Hepatocyte (in vitro differentiated cells): ENCODE results near the gene PI4KA.

Experiments used
- EZH2 ChIP-seq: fragments of 200-600 bp; sonication (generic); IDR thresholded peaks from 2 replicates; pipeline ENCODE4 v1.6.1; 2016; ENCODE audit warnings: antibody characterized with exemption, mild to moderate bottlenecking, borderline replicate concordance
- EZH2phosphoT487 ChIP-seq: fragments of 200-600 bp; sonication (generic); IDR thresholded peaks from one replicate; pipeline ENCODE4 v1.6.1; 2018; ENCODE audit warnings: antibody characterized with exemption, mild to moderate bottlenecking, low read depth, moderate library complexity; ENCODE audit not compliant: unreplicated experiment, severe bottlenecking
- TF ChIP-seq, protein P1 (sequence below): fragments of 200-600 bp; sonication (generic); IDR thresholded peaks from 2 replicates; pipeline ENCODE4 v1.5.1; 2016; ENCODE audit warnings: antibody characterized with exemption, mild to moderate bottlenecking; ENCODE audit not compliant: poor library complexity

DNA sequence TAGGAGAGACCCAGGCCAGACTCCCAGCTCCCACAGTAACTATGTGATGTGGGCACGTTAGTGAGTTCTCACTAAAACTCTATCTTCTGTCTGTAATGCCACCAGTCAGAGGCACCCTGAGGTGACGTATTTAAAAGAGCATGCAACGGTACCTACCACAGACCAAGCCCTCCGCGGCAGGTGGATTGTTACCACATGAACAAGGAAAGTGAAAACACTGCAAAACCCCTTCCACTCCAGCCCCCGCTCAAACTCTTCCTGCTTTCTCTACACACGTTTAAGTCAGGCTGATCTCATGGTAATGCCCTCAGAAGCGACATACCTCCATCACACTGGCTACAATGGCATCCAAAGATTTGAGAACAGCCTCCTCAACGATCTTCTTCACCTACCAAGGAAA lies 48.0 kb downstream of the PI4KA start:
- TF ChIP-seq, protein P1, sequence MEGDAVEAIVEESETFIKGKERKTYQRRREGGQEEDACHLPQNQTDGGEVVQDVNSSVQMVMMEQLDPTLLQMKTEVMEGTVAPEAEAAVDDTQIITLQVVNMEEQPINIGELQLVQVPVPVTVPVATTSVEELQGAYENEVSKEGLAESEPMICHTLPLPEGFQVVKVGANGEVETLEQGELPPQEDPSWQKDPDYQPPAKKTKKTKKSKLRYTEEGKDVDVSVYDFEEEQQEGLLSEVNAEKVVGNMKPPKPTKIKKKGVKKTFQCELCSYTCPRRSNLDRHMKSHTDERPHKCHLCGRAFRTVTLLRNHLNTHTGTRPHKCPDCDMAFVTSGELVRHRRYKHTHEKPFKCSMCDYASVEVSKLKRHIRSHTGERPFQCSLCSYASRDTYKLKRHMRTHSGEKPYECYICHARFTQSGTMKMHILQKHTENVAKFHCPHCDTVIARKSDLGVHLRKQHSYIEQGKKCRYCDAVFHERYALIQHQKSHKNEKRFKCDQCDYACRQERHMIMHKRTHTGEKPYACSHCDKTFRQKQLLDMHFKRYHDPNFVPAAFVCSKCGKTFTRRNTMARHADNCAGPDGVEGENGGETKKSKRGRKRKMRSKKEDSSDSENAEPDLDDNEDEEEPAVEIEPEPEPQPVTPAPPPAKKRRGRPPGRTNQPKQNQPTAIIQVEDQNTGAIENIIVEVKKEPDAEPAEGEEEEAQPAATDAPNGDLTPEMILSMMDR, result no peak
- no peak for TF ChIP-seq EZH2phosphoT487
- no peak for TF ChIP-seq EZH2
